ENCODE data around the gene HOXB3.

The HOXB3 gene

DNA sequence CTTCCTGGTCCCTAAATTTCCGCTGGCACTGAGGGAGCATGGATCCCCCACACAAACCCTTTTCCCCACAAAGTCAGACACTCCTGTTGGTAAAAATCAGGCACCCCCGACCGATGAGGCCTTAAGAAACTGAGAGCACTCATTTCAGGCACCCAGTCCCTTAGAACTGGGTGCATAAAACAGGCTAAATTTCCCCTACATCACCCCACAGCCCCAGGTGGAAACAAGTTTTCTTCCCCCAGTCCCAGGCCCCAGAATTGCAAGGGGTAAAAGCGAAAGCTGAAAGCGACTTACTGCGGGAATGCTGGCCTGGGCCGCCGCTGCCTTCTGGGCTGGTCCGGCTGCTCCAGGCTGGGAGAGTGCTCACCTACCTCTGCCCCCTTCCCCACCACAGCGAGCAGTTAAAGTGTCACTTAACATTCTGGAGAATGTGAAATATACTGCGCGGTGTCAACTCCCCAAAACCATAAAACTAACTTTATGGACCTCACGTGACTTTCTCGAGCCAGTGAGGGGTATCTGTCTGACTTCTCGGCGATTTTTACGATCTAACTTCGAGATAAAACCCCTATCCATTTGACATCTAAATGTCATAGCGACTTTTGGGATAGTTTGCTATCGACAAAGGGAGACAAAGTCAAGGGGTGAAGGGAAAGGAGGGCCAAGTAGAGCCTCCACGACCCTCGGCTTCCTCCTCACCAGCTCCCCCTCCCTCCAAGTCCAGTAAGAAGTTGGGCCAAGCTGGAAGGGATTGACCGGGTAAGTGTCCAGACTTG lies at the start of gene HOXB3:
Gene HOXB3, minus strand, starts transcription at position 411 of the 776 bp plus-strand sequence. CDS start 37,767 bp downstream, outside the sequence.
- no peak within 1 kb of the TSS for H3K27ac ChIP-seq
- TF ChIP-seq, protein P1, sequence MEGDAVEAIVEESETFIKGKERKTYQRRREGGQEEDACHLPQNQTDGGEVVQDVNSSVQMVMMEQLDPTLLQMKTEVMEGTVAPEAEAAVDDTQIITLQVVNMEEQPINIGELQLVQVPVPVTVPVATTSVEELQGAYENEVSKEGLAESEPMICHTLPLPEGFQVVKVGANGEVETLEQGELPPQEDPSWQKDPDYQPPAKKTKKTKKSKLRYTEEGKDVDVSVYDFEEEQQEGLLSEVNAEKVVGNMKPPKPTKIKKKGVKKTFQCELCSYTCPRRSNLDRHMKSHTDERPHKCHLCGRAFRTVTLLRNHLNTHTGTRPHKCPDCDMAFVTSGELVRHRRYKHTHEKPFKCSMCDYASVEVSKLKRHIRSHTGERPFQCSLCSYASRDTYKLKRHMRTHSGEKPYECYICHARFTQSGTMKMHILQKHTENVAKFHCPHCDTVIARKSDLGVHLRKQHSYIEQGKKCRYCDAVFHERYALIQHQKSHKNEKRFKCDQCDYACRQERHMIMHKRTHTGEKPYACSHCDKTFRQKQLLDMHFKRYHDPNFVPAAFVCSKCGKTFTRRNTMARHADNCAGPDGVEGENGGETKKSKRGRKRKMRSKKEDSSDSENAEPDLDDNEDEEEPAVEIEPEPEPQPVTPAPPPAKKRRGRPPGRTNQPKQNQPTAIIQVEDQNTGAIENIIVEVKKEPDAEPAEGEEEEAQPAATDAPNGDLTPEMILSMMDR (conservative IDR thresholded peaks at IDR 0.05), result no peak

DNA sequence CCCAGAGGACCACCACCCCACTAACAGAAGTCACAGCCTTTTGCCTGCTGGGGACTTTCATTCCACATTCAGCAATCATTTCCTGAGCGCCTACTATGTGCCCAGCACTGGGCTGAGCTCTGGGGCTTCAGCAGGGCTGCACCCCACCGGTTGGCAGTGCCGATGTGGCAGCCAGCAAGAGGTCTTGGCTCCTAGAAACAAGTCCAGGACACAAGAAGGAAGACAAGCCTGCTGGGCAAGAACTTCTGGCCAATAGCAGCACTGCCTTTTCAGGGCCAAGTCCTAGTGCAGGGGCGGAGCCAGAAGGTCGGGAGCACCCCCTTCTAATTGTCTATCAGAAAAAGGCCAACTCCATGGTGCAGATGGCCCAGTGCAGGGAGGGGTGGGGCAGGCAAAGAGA lies 49.1 kb upstream of the HOXB3 start:
- no peak overlapping the region for H3K27ac ChIP-seq

DNA sequence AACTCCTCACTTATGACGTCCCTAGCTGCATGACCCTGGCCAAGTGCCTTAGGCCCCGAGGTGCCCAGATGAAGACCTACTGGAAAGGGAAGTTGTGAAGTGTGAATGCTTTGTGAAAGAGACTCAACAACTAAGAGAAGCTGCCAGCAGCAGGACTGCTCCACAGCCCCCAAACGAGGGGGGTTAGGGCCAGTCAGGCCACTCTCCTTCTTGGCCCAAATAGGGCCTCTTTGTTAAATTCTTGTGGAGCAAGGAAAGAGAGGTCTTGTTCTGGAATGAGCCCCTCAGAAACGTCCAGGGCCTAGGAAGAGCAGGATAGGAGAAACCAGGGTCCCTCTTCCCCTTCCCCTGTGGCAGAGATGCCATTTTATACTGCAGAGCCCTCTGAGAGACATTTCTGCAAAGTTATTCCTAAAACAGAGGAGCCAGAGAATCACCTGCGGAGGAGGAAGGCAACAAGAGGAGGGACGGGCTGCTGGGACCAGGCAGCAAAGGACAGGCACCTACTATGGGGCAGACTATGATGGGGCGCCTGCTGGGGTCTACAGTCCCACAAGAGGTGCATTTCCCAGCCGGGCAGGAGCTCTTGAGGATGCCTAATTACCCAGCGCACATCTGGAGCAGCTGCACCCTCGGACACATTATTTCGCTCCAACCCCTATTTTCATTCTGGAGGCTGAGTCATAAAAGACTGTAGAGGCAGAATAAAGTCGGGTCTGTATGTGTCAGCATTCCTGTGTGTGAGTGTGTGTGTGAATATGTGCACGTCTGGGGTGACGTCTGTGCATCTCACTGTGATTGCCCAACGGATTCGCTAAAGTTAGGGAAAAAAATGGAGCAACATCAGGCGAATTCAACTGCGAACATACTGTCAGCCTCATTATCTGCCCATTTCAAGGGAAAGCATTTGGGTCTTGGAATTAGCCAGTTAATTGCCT lies 47.6 kb upstream of the HOXB3 start:
- no peak overlapping the region for H3K27ac ChIP-seq
- TF ChIP-seq, protein P1 (conservative IDR thresholded peaks at IDR 0.05), result no peak

More for the DNA sequence above, 49.1 kb upstream of the HOXB3 start:
- TF ChIP-seq, protein P1 (conservative IDR thresholded peaks at IDR 0.05), result no peak

DNA sequence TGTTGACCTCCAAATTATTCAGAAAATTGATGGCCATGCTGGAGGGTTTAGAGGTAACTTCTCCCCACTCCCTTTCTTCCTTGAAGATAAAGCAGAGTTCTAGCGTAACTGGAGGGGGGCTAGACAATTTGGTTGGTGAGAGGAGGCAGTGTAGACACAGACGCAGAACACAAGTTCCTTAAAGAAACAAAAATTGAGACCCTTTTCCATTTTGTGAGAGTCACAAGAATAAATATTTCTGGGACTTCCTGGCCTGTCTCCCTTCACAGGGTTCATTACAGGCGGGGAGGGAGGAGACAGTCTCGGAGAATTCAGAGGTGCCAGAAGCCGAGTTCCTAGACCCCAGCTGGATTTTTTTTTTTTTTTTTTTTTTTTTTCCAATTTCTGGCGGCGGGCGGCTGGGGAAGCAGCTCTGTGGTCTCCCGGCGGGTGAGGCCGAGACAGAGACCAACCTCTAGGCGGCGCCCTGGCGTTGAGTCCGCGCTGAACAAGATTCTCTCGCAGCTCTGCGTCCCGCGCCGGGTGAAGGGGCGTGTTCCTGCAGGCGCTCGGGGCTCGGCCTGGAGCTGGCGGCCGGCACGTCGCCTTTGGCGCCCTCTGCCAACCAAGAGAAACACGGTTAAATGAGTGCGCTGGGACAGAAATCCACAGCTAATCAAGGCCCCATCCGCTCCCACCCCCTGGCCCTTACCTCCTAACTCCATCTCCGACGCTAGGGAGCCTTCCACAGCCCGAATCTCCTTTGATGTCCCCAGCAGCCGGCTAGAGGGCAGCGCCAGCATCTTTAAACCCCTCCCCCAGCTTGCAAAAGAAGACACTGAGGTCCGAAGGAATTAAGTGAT lies 46.4 kb upstream of the HOXB3 start:
- 0 out of 2 replicates have a peak overlapping the region, but pooled peaks have one; percentile 10 for H3K27ac ChIP-seq
- TF ChIP-seq, protein P1 (conservative IDR thresholded peaks at IDR 0.05), result peak; percentile 95

DNA sequence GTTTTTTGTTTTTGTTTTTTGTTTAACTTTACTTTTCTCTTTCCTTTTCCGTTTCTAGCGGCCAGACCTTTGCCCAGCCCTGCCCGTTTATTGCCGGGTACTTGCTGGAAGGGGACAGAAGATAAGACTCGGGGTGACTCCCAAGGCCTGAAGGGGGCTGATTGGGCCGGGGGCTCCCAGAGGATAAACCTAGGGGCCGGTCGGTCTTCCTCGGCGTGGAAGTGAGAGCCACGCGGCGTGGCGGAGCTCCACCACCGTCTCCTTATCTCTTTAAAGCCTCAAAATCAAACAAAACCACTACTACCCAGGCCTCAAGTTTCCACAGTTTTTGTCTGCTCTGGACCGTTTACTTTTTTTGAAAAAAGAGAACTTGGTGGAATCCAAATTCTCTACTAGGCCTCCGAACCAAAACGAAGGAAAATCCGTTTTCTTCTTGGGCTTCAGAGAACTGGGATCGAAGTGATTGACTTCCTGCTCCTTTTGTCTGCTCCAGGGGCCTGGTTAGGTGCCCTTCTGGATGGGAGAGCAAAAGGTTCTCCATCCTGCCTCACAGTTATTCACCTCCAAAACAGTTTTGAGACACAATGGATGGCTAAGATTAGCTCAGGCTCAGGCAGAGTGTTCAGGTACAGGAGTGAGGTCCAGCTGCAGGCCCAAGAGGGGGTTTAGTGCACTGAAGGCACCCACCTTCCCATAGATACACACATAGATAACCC lies 44.6 kb upstream of the HOXB3 start:
- TF ChIP-seq, protein P1 (conservative IDR thresholded peaks at IDR 0.05), result no peak
- no peak overlapping the region for H3K27ac ChIP-seq

DNA sequence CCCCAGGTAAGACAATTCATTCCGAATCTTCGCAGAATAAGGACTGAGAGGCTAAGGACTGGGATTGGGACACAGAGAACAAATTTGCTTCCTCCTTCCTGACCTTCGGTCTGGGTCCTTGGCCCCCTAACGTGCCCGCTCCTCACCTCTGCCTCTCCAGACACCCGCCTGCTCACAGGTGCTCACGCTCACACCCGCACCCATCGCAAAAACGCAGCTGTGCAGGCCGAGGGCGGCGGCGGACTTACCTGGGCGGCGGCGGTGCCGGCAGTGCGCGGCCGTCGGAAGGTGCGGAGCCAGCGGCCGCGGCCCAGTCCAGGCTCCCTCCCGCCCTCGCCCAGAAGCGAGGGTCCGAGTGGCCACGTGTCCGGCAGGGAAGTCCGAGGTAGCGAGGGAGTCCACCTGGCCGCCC lies 43.2 kb upstream of the HOXB3 start:
- TF ChIP-seq, protein P1 (conservative IDR thresholded peaks at IDR 0.05), result no peak
- no peak overlapping the region for H3K27ac ChIP-seq

Measured in VCaP (cell line).